HG03095 (cell line): ENCODE results near the gene TAL2.
A peak's percentile ranks its signal among the peaks of the same experiment; 100 is the strongest.

ENCODE experiments used
- ATAC-seq: cut with Tn5 transposase; IDR thresholded peaks from one replicate; pipeline ENCODE4 v1.9.1; 2021; ENCODE audit warnings: moderate library complexity; ENCODE audit not compliant: unreplicated experiment

The TAL2 gene

GRCh38 chr9:105706156-105706555, 43.9 kb downstream of the TAL2 start:
- ATAC-seq: no peak

GRCh38 chr9:105708405-105708804, 46.1 kb downstream of the TAL2 start:
- ATAC-seq: peak; percentile 56

GRCh38 chr9:105710638-105711037, 48.4 kb downstream of the TAL2 start:
- no peak for ATAC-seq

- no peak for ATAC-seq
Measured at GRCh38 chr9:105711867-105712266, 49.6 kb downstream of the TAL2 start.

- no peak for ATAC-seq
Measured at GRCh38 chr9:105712297-105712696, 50.0 kb downstream of the TAL2 start.
